Fibroblast of pulmonary artery (primary cell): ENCODE results near the gene MMP21.

Experiments used
- DNase-seq: peaks from one replicate; pipeline ENCODE4 v3.0.0-alpha.2; 2010; ENCODE audit warnings: low read depth
- H3K4me3 ChIP-seq: replicated peaks from 2 replicates; pipeline ENCODE4 v1.5.1; 2011; ENCODE audit warnings: low read depth, mild to moderate bottlenecking, control low read depth, low read length, moderate library complexity
- TF ChIP-seq, protein P1 (sequence below): IDR thresholded peaks from 2 replicates; pipeline ENCODE4 v1.5.1; 2011; ENCODE audit warnings: mild to moderate bottlenecking, control low read depth, low read length, inconsistent platforms; ENCODE audit errors: missing control alignments

MMP21 gene

DNA sequence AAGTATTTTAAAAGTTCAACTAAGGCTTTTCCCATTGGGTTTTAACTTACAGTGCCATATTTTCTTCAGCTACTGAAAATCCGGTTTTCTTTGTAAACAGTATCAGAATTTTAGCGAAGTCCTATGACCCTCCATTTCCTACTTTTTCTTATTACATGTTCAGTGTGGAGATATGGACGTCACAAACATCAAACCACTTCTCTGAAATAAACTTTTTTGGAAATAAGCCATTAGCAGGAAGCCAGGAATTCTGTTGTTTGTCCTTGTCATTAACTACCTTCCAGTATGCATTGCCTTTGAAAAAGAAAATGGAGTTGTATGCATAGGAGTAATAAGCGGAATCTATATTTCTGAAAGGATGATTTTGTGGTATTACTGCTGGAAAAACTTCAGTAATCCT, 9.1 kb downstream of the MMP21 start:
- TF ChIP-seq, protein P1, sequence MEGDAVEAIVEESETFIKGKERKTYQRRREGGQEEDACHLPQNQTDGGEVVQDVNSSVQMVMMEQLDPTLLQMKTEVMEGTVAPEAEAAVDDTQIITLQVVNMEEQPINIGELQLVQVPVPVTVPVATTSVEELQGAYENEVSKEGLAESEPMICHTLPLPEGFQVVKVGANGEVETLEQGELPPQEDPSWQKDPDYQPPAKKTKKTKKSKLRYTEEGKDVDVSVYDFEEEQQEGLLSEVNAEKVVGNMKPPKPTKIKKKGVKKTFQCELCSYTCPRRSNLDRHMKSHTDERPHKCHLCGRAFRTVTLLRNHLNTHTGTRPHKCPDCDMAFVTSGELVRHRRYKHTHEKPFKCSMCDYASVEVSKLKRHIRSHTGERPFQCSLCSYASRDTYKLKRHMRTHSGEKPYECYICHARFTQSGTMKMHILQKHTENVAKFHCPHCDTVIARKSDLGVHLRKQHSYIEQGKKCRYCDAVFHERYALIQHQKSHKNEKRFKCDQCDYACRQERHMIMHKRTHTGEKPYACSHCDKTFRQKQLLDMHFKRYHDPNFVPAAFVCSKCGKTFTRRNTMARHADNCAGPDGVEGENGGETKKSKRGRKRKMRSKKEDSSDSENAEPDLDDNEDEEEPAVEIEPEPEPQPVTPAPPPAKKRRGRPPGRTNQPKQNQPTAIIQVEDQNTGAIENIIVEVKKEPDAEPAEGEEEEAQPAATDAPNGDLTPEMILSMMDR, result no peak
- DNase-seq, result no peak
- no peak overlapping the region for H3K4me3 ChIP-seq

DNA sequence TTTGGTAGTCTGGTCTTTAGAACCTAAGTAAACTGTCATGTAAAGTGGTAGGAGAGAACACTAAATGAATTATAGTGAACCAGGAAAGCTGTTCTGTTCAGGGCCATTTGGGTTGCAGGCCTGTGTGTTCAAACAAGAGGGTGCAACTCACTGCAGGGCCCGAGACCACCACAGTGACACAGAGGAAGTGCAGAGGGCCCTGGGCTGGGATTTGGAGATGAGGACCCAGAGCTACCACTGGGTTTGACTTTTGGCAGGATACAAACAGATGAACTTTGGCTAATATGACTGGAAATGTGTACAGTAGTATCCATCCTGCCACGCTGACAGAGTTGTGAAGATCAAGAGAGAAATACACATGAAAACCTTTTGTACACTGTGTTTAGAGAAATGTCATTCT, 9.8 kb downstream of the MMP21 start:
- no peak for DNase-seq
- H3K4me3 ChIP-seq, result no peak overlapping the region
- TF ChIP-seq, protein P1, result no peak

DNA sequence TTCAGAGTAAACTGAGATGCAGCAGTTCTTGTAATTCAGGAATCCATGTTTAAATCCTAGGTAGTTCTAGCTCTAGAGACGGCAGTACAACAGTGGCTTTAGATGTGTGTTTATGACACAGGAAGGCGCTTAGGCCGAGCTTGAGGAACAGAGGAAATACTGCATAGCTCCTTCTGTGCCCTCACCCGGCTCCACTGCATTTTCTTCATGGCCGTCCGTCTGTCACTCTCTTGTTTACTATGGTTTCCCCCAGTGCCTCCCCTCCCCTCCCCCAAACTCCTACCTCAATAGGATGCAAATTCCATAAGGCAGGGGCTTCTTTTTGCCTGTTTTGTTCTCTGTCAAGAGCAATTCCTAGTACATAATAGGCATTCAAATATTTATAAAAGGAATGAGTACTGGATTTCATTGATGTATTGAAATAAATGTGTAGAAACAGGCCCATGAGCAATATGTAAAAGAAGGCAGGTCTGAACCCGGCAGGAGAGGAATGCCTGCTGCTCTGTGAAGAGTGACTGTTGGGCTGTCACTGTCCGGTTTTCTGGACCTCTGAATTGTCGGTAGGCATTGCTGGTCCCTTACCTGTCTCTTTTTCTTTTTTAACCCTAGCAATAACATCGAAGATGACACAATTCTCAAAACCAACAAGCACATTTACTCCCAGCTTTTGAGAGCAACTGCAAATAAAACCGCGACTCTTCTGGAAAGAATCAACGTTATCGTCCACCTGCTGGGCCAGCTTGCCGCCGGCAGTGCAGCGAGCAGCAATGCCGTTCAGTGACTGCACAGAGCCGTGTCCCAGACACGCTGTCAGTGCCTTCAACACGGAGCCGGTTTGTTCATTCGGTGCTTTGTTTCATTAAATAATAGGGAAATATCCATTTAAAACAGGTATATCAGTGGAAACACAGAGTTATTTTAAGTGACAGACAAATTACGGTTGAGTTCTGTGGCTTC, 12.7 kb downstream of the MMP21 start:
- H3K4me3 ChIP-seq, result no peak overlapping the region
- TF ChIP-seq, protein P1, result no peak
- DNase-seq, result no peak

DNA sequence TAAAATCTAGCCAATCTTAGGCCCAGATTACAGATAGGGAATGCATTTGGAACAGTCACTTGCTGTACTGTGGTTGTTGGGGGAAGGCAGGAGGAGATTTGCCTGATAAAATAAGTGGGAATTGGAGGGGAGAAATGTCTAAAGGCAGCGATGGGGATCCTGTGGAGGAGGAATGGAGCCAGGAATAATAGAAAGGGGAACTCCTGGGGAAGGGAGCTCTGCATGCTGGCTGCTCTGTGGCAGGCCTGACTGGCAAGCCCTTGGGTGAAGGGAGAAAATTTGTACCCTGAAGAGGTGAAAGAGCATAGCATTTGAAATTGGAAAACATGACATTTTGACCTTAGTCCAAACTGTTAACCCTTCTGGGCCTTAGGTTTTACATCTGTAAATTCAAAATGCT, 13.7 kb downstream of the MMP21 start:
- DNase-seq, result no peak
- TF ChIP-seq, protein P1, result no peak
- H3K4me3 ChIP-seq, result no peak overlapping the region

DNA sequence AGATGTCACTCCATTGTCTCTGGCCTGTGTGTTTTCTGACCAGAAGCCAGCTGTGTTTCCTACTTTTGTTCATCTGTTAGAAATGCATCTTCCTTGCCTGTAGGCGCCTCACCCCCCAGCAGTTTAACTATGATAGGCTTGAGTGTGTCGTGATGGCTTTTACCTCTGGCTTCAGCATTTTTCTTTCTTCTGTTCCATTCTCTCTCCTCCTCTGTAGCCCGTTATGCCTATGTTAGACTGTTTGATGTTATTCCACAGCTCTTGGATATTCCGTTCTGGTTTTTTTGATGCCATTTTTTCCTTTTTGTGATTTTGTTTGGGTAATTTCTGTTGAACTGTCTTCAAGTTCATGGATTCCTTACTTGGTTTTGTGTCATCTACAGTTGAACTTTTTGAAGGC, 17.9 kb downstream of the MMP21 start:
- no peak overlapping the region for H3K4me3 ChIP-seq
- TF ChIP-seq, protein P1, result no peak
- DNase-seq, result no peak

DNA sequence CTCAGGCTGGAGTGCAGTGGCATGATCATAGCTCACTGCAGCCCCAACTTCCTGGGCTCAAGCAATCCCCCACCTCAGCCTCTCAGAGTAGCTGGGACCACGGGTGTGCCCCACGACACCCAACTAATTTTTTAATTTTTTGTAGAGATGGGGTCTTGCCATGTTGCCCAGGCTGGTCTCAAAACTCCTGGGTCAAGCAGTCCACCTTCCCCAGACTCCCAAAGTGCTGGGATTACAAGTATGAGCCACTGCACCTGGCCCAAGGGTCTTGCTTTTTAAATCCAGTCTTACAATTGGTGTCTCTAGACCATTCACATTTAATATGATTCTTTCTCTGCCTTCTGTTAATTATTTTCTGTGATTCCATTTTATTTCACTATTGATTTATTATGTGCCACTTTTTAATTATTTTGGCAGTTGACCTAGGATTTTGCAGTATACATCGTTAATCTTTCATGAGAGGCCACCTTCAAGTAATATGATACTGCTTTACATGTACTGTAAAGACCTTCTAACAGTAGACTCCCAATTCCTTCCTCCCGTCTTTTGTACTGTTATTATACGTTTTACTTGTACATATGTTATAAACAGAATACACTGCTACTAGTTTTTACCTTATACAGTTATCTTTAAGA, 18.7 kb downstream of the MMP21 start:
- no peak for DNase-seq
- TF ChIP-seq, protein P1, result no peak
- no peak overlapping the region for H3K4me3 ChIP-seq
